Activated B cell treated with CpG ODN at 0.5 μM for 24 hours (primary cell): ENCODE results near the gene CPAMD8. TPM values are rescaled to one million over a fixed set of nuclear protein-coding genes. Genes with fewer than 3 reads are reported as not detected.
A peak's percentile ranks its signal among the peaks of the same experiment; 100 is the strongest.

Source experiments
- ATAC-seq: fragments of 200-7000 bp; cut with Tn5 transposase; one replicate; pipeline ENCODE4 v1.10.0; 2021; ENCODE audit warnings: low read depth, mild to moderate bottlenecking, moderate library complexity
- CTCF ChIA-PET: fragments of 350-600 bp; sonication (Branson Sonifier 250); formaldehyde crosslinking; loops from one replicate; lab custom pipeline; 2021; ENCODE audit warnings: antibody characterized with exemption; lab: Charles Lee
- POLR2A ChIA-PET: fragments of 350-600 bp; sonication (Branson Sonifier 250); formaldehyde crosslinking; loops from one replicate; lab custom pipeline; 2021; ENCODE audit warnings: antibody characterized with exemption; lab: Charles Lee
- DNase-seq: peaks from one replicate; pipeline ENCODE4 v3.0.0; 2022
- H3K27ac Mint-ChIP-seq: one replicate; pipeline ENCODE4 v1.8.0; 2020; ENCODE audit warnings: mixed read lengths
- H3K27me3 Mint-ChIP-seq: one replicate; pipeline ENCODE4 v1.8.0; 2021; ENCODE audit warnings: mixed read lengths
- H3K36me3 Mint-ChIP-seq: one replicate; pipeline ENCODE4 v1.8.0; 2021; ENCODE audit warnings: low read depth, mixed read lengths
- H3K4me1 Mint-ChIP-seq: one replicate; pipeline ENCODE4 v1.8.0; 2021; ENCODE audit warnings: mixed read lengths
- H3K4me3 Mint-ChIP-seq: one replicate; pipeline ENCODE4 v1.8.0; 2020; ENCODE audit warnings: mild to moderate bottlenecking, mixed read lengths
- H3K9me3 Mint-ChIP-seq: one replicate; pipeline ENCODE4 v1.8.0; 2020; ENCODE audit warnings: mixed read lengths
- CTCF ChIP-seq: fragments of 200-600 bp; IDR thresholded peaks from one replicate; pipeline ENCODE4 v1.8.0; 2022; ENCODE audit warnings: antibody characterized with exemption, mild to moderate bottlenecking
- intact Hi-C: fragments of 100-400 bp; cut with micrococcal nuclease; formaldehyde crosslinking; loops from one replicate; pipeline ENCODE4 v1.15.1; 2024
- total RNA-seq: library from RNA; stranded (reverse); gene quantifications from 2 replicates; pipeline ENCODE4 v1.2.3, GENCODE V29; 2022

CPAMD8 gene
- total RNA-seq, 1 donor from 2014 or later: 1.8 TPM

GRCh38 chr19:16888629-16889365, 137.8 kb downstream of the CPAMD8 start, which contains the start of gene F2RL3:
Gene F2RL3 (plus strand): TSS chr19:16888999. CDS start chr19:16889190, 191 bp downstream.
- H3K27ac Mint-ChIP-seq: no peak within 1 kb of the TSS
- no peak for TF ChIP-seq CTCF
- ATAC-seq (no peak), DNase-seq (no peak)
- CTCF ChIA-PET: no interaction called here
- intact Hi-C loops: no loop called here
- H3K4me3 Mint-ChIP-seq: peak within 1 kb of the TSS; percentile 32
- peaks cover 2% of the 10 kb centered on the region for H3K27me3 Mint-ChIP-seq
- POLR2A ChIA-PET: no interaction called here
- H3K4me1 Mint-ChIP-seq: peaks cover 42% of the 10 kb centered on the region
- no peaks in the 10 kb centered on the region for H3K36me3 Mint-ChIP-seq
- H3K9me3 Mint-ChIP-seq: no peaks in the 10 kb centered on the region

- Mint-ChIP-seq H3K4me1 (peaks cover 30% of the 10 kb centered on the region), H3K4me3 (no peak overlapping the region), H3K27me3 (peaks cover 2% of the 10 kb centered on the region), H3K36me3 (peaks cover 3% of the 10 kb centered on the region), H3K27ac (no peak overlapping the region), H3K9me3 (peaks cover 4% of the 10 kb centered on the region)
- no peak for TF ChIP-seq CTCF
- POLR2A ChIA-PET: interaction anchor here (0.6 kb wide), 1 partner anchor 245 kb away, joined by 7 read pairs; no protein-coding TSS in a partner anchor
- ATAC-seq (no peak), DNase-seq (no peak)
- intact Hi-C loops: no loop called here
- CTCF ChIA-PET: no interaction called here
Observed at GRCh38 chr19:16887353-16888265, 139.0 kb downstream of the CPAMD8 start.

- Mint-ChIP-seq H3K4me1 (peaks cover 20% of the 10 kb centered on the region), H3K36me3 (peaks cover 10% of the 10 kb centered on the region), H3K27me3 (peaks cover 2% of the 10 kb centered on the region), H3K9me3 (peaks cover 11% of the 10 kb centered on the region), H3K27ac (no peak overlapping the region), H3K4me3 (no peak overlapping the region)
- ChIA-PET POLR2A (no interaction called here), CTCF (no interaction called here)
- no peak for TF ChIP-seq CTCF
- intact Hi-C loops: no loop called here
- DNase-seq (no peak), ATAC-seq (no peak)
Observed at GRCh38 chr19:16886305-16886880, 140.2 kb downstream of the CPAMD8 start.

GRCh38 chr19:16885166-16885565, 141.4 kb downstream of the CPAMD8 start:
- H3K4me3 Mint-ChIP-seq: no peak overlapping the region
- peaks cover 12% of the 10 kb centered on the region for H3K4me1 Mint-ChIP-seq
- ATAC-seq (no peak), DNase-seq (no peak)
- peaks cover 11% of the 10 kb centered on the region for H3K9me3 Mint-ChIP-seq
- H3K27ac Mint-ChIP-seq: no peak overlapping the region
- CTCF ChIA-PET: no interaction called here
- peaks cover 2% of the 10 kb centered on the region for H3K27me3 Mint-ChIP-seq
- intact Hi-C loops: no loop called here
- POLR2A ChIA-PET: interaction anchor here (0.6 kb wide), 1 partner anchor 20 kb away, joined by 3 read pairs; no protein-coding TSS in a partner anchor
- H3K36me3 Mint-ChIP-seq: peaks cover 21% of the 10 kb centered on the region
- no peak for TF ChIP-seq CTCF
